ENCODE results near the gene CACNA1H. TPM values are rescaled to one million over a fixed set of nuclear protein-coding genes. Genes with fewer than 3 reads are reported as not detected.
"Not testable (repeated sequence)": the region's sequence is repeated elsewhere in the genome, so short reads cannot be mapped to it uniquely, and the experiment has no call there.

CACNA1H gene
- total RNA-seq, 1 donor from 2014 or later, result 4.1 TPM

GRCh38 chr16:1216681-1217400 is 63.9 kb downstream of the CACNA1H start:
- ATAC-seq (no peak), DNase-seq (ENCODE audit: low spot score) (no peak)
- intact Hi-C loops (cut with DNase I), result no loop called here

GRCh38 chr16:1217526-1217925 is 64.6 kb downstream of the CACNA1H start:
- ATAC-seq (no peak), DNase-seq (ENCODE audit: low spot score) (no peak)
- intact Hi-C loops (cut with DNase I), result no loop called here

- intact Hi-C loops (cut with DNase I), result no loop called here
- no peak for ATAC-seq
- DNase-seq (ENCODE audit: low spot score), result no peak
Measured at GRCh38 chr16:1218061-1218929, 65.4 kb downstream of the CACNA1H start.

- intact Hi-C loops (cut with DNase I), result no loop called here
- ATAC-seq, result no peak
Measured at GRCh38 chr16:1218930-1219611, 66.2 kb downstream of the CACNA1H start.

GRCh38 chr16:1220098-1220728 is 67.3 kb downstream of the CACNA1H start:
- no peak for DNase-seq (ENCODE audit: low spot score)
- ATAC-seq, result no peak
- intact Hi-C loops (cut with DNase I), result no loop called here

More at GRCh38 chr16:1218930-1219611, 66.2 kb downstream of the CACNA1H start:
- DNase-seq (ENCODE audit: low spot score), result no peak

GRCh38 chr16:1220841-1221627 is 68.1 kb downstream of the CACNA1H start:
- ATAC-seq (no peak), DNase-seq (ENCODE audit: low spot score) (no peak)
- intact Hi-C loops (cut with DNase I), result no loop called here

- no peak for DNase-seq (ENCODE audit: low spot score)
- ATAC-seq, result no peak
Measured at GRCh38 chr16:1221628-1222552, 69.0 kb downstream of the CACNA1H start.

GRCh38 chr16:1222553-1223354 is 69.8 kb downstream of the CACNA1H start:
- intact Hi-C loops (cut with DNase I), result no loop called here
- ATAC-seq (no peak), DNase-seq (ENCODE audit: low spot score) (no peak)

More at GRCh38 chr16:1221628-1222552, 69.0 kb downstream of the CACNA1H start:
- intact Hi-C loops (cut with DNase I), result no loop called here

- DNase-seq (ENCODE audit: low spot score), result no peak
- intact Hi-C loops (cut with DNase I), result no loop called here
- no peak for ATAC-seq
Measured at GRCh38 chr16:1223355-1224214, 70.7 kb downstream of the CACNA1H start.

- ATAC-seq, result no peak
- intact Hi-C loops (cut with DNase I), result no loop called here
Measured at GRCh38 chr16:1224558-1224957, 71.7 kb downstream of the CACNA1H start.

GRCh38 chr16:1225051-1225451 is 72.1 kb downstream of the CACNA1H start, which contains the start of gene TPSG1:
Gene TPSG1, minus strand, starts transcription at chr16:1225268. Its CDS starts 16 bp downstream, at chr16:1225252.
- intact Hi-C loops (cut with DNase I), result no loop called here
- no peak for DNase-seq (ENCODE audit: low spot score)
- ATAC-seq, result no peak

More at GRCh38 chr16:1224558-1224957, 71.7 kb downstream of the CACNA1H start:
- DNase-seq (ENCODE audit: low spot score), result no peak

GRCh38 chr16:1225728-1226311 is 72.9 kb downstream of the CACNA1H start:
- DNase-seq (ENCODE audit: low spot score); intact Hi-C loops (cut with DNase I): not testable (repeated sequence)
- peak; percentile 38 for ATAC-seq

GRCh38 chr16:1226692-1227091 is 73.8 kb downstream of the CACNA1H start:
- DNase-seq (ENCODE audit: low spot score); intact Hi-C loops (cut with DNase I); ATAC-seq: not testable (repeated sequence)

- not testable (repeated sequence) for ATAC-seq; DNase-seq (ENCODE audit: low spot score)
Measured at GRCh38 chr16:1228227-1228626, 75.3 kb downstream of the CACNA1H start.

GRCh38 chr16:1229476-1229875 is 76.6 kb downstream of the CACNA1H start:
- DNase-seq (ENCODE audit: low spot score); intact Hi-C loops (cut with DNase I); ATAC-seq: not testable (repeated sequence)

More at GRCh38 chr16:1228227-1228626, 75.3 kb downstream of the CACNA1H start:
- intact Hi-C loops (cut with DNase I), result not testable (repeated sequence)
